HepG2 (cell line): ENCODE measurements around the gene CSNK1D. TPM values are rescaled to one million over a fixed set of nuclear protein-coding genes. Genes with fewer than 3 reads are reported as not detected.

Experiments
- ATAC-seq: fragments of 200-7000 bp; cut with Tn5 transposase; 3 replicates; pipeline ENCODE4 v1.9.1; 2020; ENCODE audit warnings: mild to moderate bottlenecking, moderate library complexity
- BruUV-seq: library from RNA; stranded (reverse); fragments of 400-500 nt; replicated peaks from 2 replicates; lab custom pipeline; 2021; lab: Mats Ljungman, UMichigan
- CTCF ChIA-PET: fragments of 300-600 bp; formaldehyde crosslinking; extraction: SDS; loops from one replicate; lab custom pipeline; 2021; ENCODE audit warnings: low total read pairs, inconsistent platforms, low intra/inter-chr PET ratio; lab: Yijun Ruan, JAX
- POLR2A ChIA-PET: fragments of 350-600 bp; sonication (Branson Sonifier 250); formaldehyde crosslinking; loops from one replicate; lab custom pipeline; 2020; ENCODE audit warnings: antibody characterized with exemption, inconsistent platforms; lab: Yijun Ruan, JAX
- DNase-seq: peaks from one replicate; pipeline ENCODE4 v3.0.0-alpha.2; 2015; ENCODE audit warnings: low spot score
- FAIRE-seq: peaks from 3 replicates; lab custom pipeline; 2011; peaks lifted over from hg19 to GRCh38; lab: Jason Lieb, UNC
- H2AFZ ChIP-seq: one replicate; pipeline ENCODE4 v1.6.1; 2011; ENCODE audit warnings: low read length, inconsistent platforms
- H3K27ac ChIP-seq: fragments of 300-600 bp; 3 replicates; pipeline ENCODE4 v1.8.0; 2011; ENCODE audit warnings: mixed run types, mild to moderate bottlenecking, mixed read lengths, low read length, inconsistent platforms; ENCODE audit not compliant: insufficient read depth; ENCODE audit errors: extremely low read length
- H3K27me3 ChIP-seq, 2 experiments: fragments of 200-600 bp in 1 of 2; 2 replicates in 1 of 2; 3 replicates in 1 of 2; pipeline versions ENCODE4 v1.6.0 to v1.8.0; 2011; ENCODE audit warnings: low read length in 2 of 2, mild to moderate bottlenecking in 2 of 2, moderate library complexity in 2 of 2, inconsistent platforms in 1 of 2; ENCODE audit not compliant: insufficient read depth in 2 of 2, control insufficient read depth in 1 of 2
- H3K36me3 ChIP-seq, 2 experiments: fragments of 200-600 bp in 1 of 2; replicated peaks in 1 of 2; 2 replicates in 1 of 2; 3 replicates in 1 of 2; pipeline versions ENCODE4 v1.5.1 to v1.8.0; 2011; ENCODE audit warnings: low read length in 2 of 2, inconsistent platforms in 1 of 2; ENCODE audit not compliant: insufficient read depth in 2 of 2, control insufficient read depth in 1 of 2
- H3K4me1 ChIP-seq: 2 replicates; pipeline ENCODE4 v1.5.1; 2012; ENCODE audit warnings: low read length, inconsistent platforms; ENCODE audit not compliant: insufficient read depth
- H3K4me2 ChIP-seq: 2 replicates; pipeline ENCODE4 v1.6.0; 2011; ENCODE audit warnings: low read depth, low read length, inconsistent platforms
- H3K4me3 ChIP-seq, 3 experiments: fragments of 200-600 bp in 1 of 3; sonication (generic), shearing (Covaris generic) in 1 of 3; replicated peaks in 1 of 3; 2 replicates each; pipeline ENCODE4 v1.5.1; 2011 to 2016; ENCODE audit warnings: low read length in 3 of 3, inconsistent platforms in 2 of 3, low read depth in 2 of 3, mild to moderate bottlenecking in 2 of 3, control low read depth in 1 of 3, mixed read lengths in 1 of 3; ENCODE audit not compliant: insufficient read depth in 1 of 3
- H3K79me2 ChIP-seq: one replicate; pipeline ENCODE4 v1.6.1; 2011; ENCODE audit warnings: low read length, inconsistent platforms; ENCODE audit not compliant: insufficient read depth
- H3K9ac ChIP-seq: 2 replicates; pipeline ENCODE4 v1.6.0; 2011; ENCODE audit warnings: mild to moderate bottlenecking, low read depth, low read length, inconsistent platforms; ENCODE audit not compliant: insufficient read depth
- H3K9me3 ChIP-seq: 2 replicates; pipeline ENCODE4 v1.5.1; 2012; ENCODE audit warnings: mild to moderate bottlenecking, low read length
- H4K20me1 ChIP-seq: 2 replicates; pipeline ENCODE4 v1.6.0; 2011; ENCODE audit warnings: inconsistent platforms, mild to moderate bottlenecking, low read length, moderate library complexity; ENCODE audit not compliant: insufficient read depth
- CREB1 ChIP-seq, 2 experiments: fragments of 450-650 bp in 1 of 2; IDR thresholded peaks; 2 replicates each; pipeline ENCODE4 v1.6.1; 2016 to 2017; ENCODE audit warnings: control low read depth in 1 of 2, mild to moderate bottlenecking in 1 of 2, missing compliant biosample characterization in 1 of 2, missing genetic modification characterization in 1 of 2
- FOXA3 ChIP-seq: IDR thresholded peaks from 2 replicates; pipeline ENCODE4 v1.6.1; 2016; ENCODE audit warnings: missing genetic modification reagents, missing compliant biosample characterization
- FOXC1 ChIP-seq: sonication (generic); formaldehyde crosslinking; IDR thresholded peaks from 2 replicates; pipeline ENCODE4 v1.8.0; 2022; ENCODE audit warnings: mild to moderate bottlenecking, missing genetic modification reagents, borderline replicate concordance
- GATA4 ChIP-seq: sonication (generic); IDR thresholded peaks from 2 replicates; pipeline ENCODE4 v1.6.1; 2016; ENCODE audit warnings: antibody characterized with exemption, low read depth, borderline replicate concordance
- HMGXB3 ChIP-seq: sonication (generic); formaldehyde crosslinking; IDR thresholded peaks from 2 replicates; pipeline ENCODE4 v1.4.0; 2020; ENCODE audit warnings: missing genetic modification reagents, borderline replicate concordance
- HNF4A ChIP-seq: sonication (generic); formaldehyde crosslinking; IDR thresholded peaks from 2 replicates; pipeline ENCODE4 v1.4.0; 2020; ENCODE audit warnings: missing genetic modification reagents
- HNF4G ChIP-seq, 2 experiments: sonication (generic) in 1 of 2; formaldehyde crosslinking in 1 of 2; IDR thresholded peaks; 2 replicates each; pipeline versions ENCODE4 v1.4.0 to v1.6.1; 2011 to 2020; ENCODE audit warnings: borderline replicate concordance in 2 of 2, low read depth in 2 of 2, mild to moderate bottlenecking in 2 of 2, low read length in 1 of 2, missing genetic modification reagents in 1 of 2, moderate library complexity in 1 of 2
- HNRNPL ChIP-seq: fragments of 200-400 bp; formaldehyde crosslinking; IDR thresholded peaks from 2 replicates; pipeline ENCODE4 v1.6.1; 2017; ENCODE audit warnings: mild to moderate bottlenecking, low read depth, low read length
- HOXA3 ChIP-seq: sonication (generic); formaldehyde crosslinking; IDR thresholded peaks from 2 replicates; pipeline ENCODE4 v1.5.0; 2020; ENCODE audit warnings: missing genetic modification reagents
- MAX ChIP-seq: IDR thresholded peaks from 2 replicates; pipeline ENCODE4 v1.6.1; 2012; ENCODE audit warnings: inconsistent platforms
- MEF2D ChIP-seq: sonication (generic); formaldehyde crosslinking; IDR thresholded peaks from 2 replicates; pipeline ENCODE4 v1.5.1; 2020; ENCODE audit warnings: mild to moderate bottlenecking, missing genetic modification reagents
- RARA ChIP-seq: IDR thresholded peaks from 2 replicates; pipeline ENCODE4 v1.6.1; 2016; ENCODE audit warnings: missing genetic modification reagents, missing compliant biosample characterization
- REXO4 ChIP-seq: sonication (generic); formaldehyde crosslinking; IDR thresholded peaks from 2 replicates; pipeline ENCODE4 v1.8.0; 2022; ENCODE audit warnings: missing genetic modification reagents, mild to moderate bottlenecking, borderline replicate concordance
- TCF12 ChIP-seq, 2 experiments: fragments of 450-650 bp in 1 of 2; sonication (generic) in 1 of 2; formaldehyde crosslinking in 1 of 2; IDR thresholded peaks; 2 replicates each; pipeline versions ENCODE4 v1.6.1 to v1.8.0; 2017 to 2022; ENCODE audit warnings: antibody characterized with exemption in 1 of 2, mild to moderate bottlenecking in 1 of 2, missing genetic modification reagents in 1 of 2, moderate library complexity in 1 of 2
- TP53 ChIP-seq: sonication (generic); formaldehyde crosslinking; conservative IDR thresholded peaks from 2 replicates; pipeline ENCODE4 v1.4.0; 2020; ENCODE audit warnings: missing genetic modification reagents
- ZEB1 ChIP-seq: IDR thresholded peaks from 2 replicates; pipeline ENCODE4 v1.6.1; 2012; ENCODE audit warnings: mild to moderate bottlenecking, low read depth, inconsistent platforms; ENCODE audit not compliant: insufficient replicate concordance
- ZNF329 ChIP-seq: sonication (generic); formaldehyde crosslinking; IDR thresholded peaks from 2 replicates; pipeline ENCODE4 v1.9.0; 2021; ENCODE audit warnings: low read depth, mild to moderate bottlenecking, missing genetic modification reagents
- ZNF816 ChIP-seq: sonication (generic); formaldehyde crosslinking; IDR thresholded peaks from 2 replicates; pipeline ENCODE4 v1.8.0; 2022; ENCODE audit warnings: missing genetic modification reagents, mild to moderate bottlenecking, borderline replicate concordance
- ZNF839 ChIP-seq: sonication (generic); formaldehyde crosslinking; IDR thresholded peaks from 2 replicates; pipeline ENCODE4 v1.4.0; 2020; ENCODE audit warnings: missing genetic modification reagents, mild to moderate bottlenecking, borderline replicate concordance
- WGBS: methylation state at CpG from one replicate; pipeline ENCODE4 v1.1.6; 2017; ENCODE audit warnings: low lambda C conversion rate; 5-methylcytosine and 5-hydroxymethylcytosine counted together
- in situ Hi-C: cut with HindIII; loops from 2 replicates; pipeline ENCODE4 v1.10.0; 2017; ENCODE audit warnings: low pct_unique_long_range_greater_than_20kb; ENCODE audit not compliant: extremely low pct_ligation_motif_present
- intact Hi-C: fragments of 100-400 bp; cut with micrococcal nuclease; formaldehyde crosslinking; loops from one replicate; pipeline ENCODE4 v1.10.0; 2022; ENCODE audit not compliant: unreplicated experiment
- polyA plus RNA-seq, 8 experiments: library from polyadenylated mRNA; depleted of rRNA in 3 of 8; stranded (reverse) in 7 of 8; unstranded in 1 of 8; fragments of >200 nt; fragmentation: Illumina TruSeq in 4 of 8; extraction: Trizol in 4 of 8; gene quantifications; 2 replicates each; pipeline versions ENCODE4 v1.2.1 to v1.2.3, GENCODE V29; 2011 to 2016; ENCODE audit warnings: low read depth in 4 of 8, missing spikeins in 1 of 8, mixed read lengths in 1 of 8; ENCODE audit not compliant: insufficient read depth in 1 of 8
- total RNA-seq, 5 experiments: library from RNA; depleted of rRNA; stranded (reverse); fragments of >200 nt; fragmentation: Illumina TruSeq; extraction: Trizol; gene quantifications; 2 replicates each; pipeline ENCODE4 v1.2.3, GENCODE V29; 2016; ENCODE audit warnings: low read depth in 1 of 5

The CSNK1D gene
- total and polyA plus RNA-seq, 2 of the 13 experiments (the other 11 are each of a cell fraction or from before 2014, with no cell fraction given), result 31.5 to 128 TPM

GRCh38 chr17:82269138-82269881 is 4.2 kb downstream of the CSNK1D start:
- ChIA-PET POLR2A (interaction anchor here (1.2 to 10.6 kb wide), 7 partner anchors 13 to 86 kb away, joined by 3 to 119 read pairs (median 29); partner anchors contain the start of gene CD7), CTCF (no interaction called here)
- FAIRE-seq, result no peak
- Histone ChIP-seq H3K9ac (peak overlapping the region; percentile 40), H3K4me1 (peaks cover 76% of the 10 kb centered on the region), H2AFZ (no peak overlapping the region), H3K4me2 (peak overlapping the region; percentile 81), H3K27ac (peak overlapping the region; percentile 90), H4K20me1 (peaks cover 72% of the 10 kb centered on the region), H3K27me3 (no peaks in the 10 kb centered on the region; a peak in 1 of 5 replicates), H3K4me3 (peak overlapping the region in 1 of 3 experiments; percentile 65; a peak in 2 of 6 replicates), H3K79me2 (peaks cover 76% of the 10 kb centered on the region), H3K9me3 (no peaks in the 10 kb centered on the region), H3K36me3 (peaks cover 17 to 42% of the 10 kb centered on the region in 2 experiments)
- in situ Hi-C loops (no loop called here), intact Hi-C loops (no loop called here)
- DNase-seq, result no peak
- no TSS peak for BruUV-seq
- ATAC-seq, result no peak
- WGBS, result 54% methylated on average over 10 of the region's 10 CpGs
- TF ChIP-seq HNRNPL, result 0 out of 2 replicates have a peak, but pooled peaks have one; percentile 5
- TF ChIP-seq TP53 (CRISPR knock-in tag), result no peak
- TF ChIP-seq FOXC1 (CRISPR knock-in tag), result no peak
- TF ChIP-seq TCF12 (IDR thresholded peaks at IDR 0.05), result no peak
- no peak for TF ChIP-seq TCF12 (CRISPR knock-in tag; IDR thresholded peaks at IDR 0.05)
- peak; percentile 42; the same call in 1 of the 2 replicates for TF ChIP-seq HNF4G (IDR thresholded peaks at IDR 0.05; ENCODE audit: borderline replicate concordance, low read depth, low read length)
- no peak for TF ChIP-seq HNF4G (CRISPR knock-in tag; IDR thresholded peaks at IDR 0.05; ENCODE audit: borderline replicate concordance, low read depth)
- TF ChIP-seq HOXA3 (CRISPR knock-in tag), result 0 out of 2 replicates have a peak, but pooled peaks have one; percentile 32
- peak; percentile 75 for TF ChIP-seq HNF4A (CRISPR knock-in tag)
- peak; percentile 19; the same call in 1 of the 2 replicates for TF ChIP-seq FOXA3
- TF ChIP-seq CREB1 (IDR thresholded peaks at IDR 0.05), result no peak
- no peak for TF ChIP-seq CREB1 (CRISPR knock-in tag; IDR thresholded peaks at IDR 0.05)
- no peak for TF ChIP-seq REXO4 (CRISPR knock-in tag)
- TF ChIP-seq GATA4, result no peak
- TF ChIP-seq ZNF816, result no peak
- 0 out of 2 replicates have a peak, but pooled peaks have one; percentile 17 for TF ChIP-seq ZNF329 (CRISPR knock-in tag)
- no peak for TF ChIP-seq MEF2D (CRISPR knock-in tag)
- 0 out of 2 replicates have a peak, but pooled peaks have one; percentile 8 for TF ChIP-seq HMGXB3 (CRISPR knock-in tag)
- 0 out of 2 replicates have a peak, but pooled peaks have one; percentile 13 for TF ChIP-seq RARA (CRISPR knock-in tag)
- no peak for TF ChIP-seq ZEB1
- TF ChIP-seq MAX, result 0 out of 2 replicates have a peak, but pooled peaks have one; percentile 10
- no peak for TF ChIP-seq ZNF839 (CRISPR knock-in tag)
